GM18951 (cell line): ENCODE data around the gene TMEM80.
"Not testable (repeated sequence)": the region's sequence is repeated elsewhere in the genome, so short reads cannot be mapped to it uniquely, and the experiment has no call there.

Source experiments
- POLR2A ChIP-seq: IDR thresholded peaks from 4 replicates; pipeline ENCODE4 v1.6.1; 2011; ENCODE audit warnings: mild to moderate bottlenecking; ENCODE audit not compliant: insufficient read length, insufficient read depth; ENCODE audit errors: extremely low read depth
- in situ Hi-C: fragments of 300-500 bp; cut with MboI; formaldehyde crosslinking; loops from one replicate; pipeline ENCODE4 v1.12.0; 2022; ENCODE audit warnings: low sequenced_read_pairs, mixed read lengths, inconsistent platforms; ENCODE audit not compliant: unreplicated experiment

TMEM80 gene

GRCh38 chr11:724049-724777 lies 28.6 kb downstream of the TMEM80 start:
- no peak for TF ChIP-seq POLR2A

GRCh38 chr11:724778-725386 lies 29.3 kb downstream of the TMEM80 start:
- TF ChIP-seq POLR2A = no peak
- in situ Hi-C loops = no loop called here

More at GRCh38 chr11:724049-724777, 28.6 kb downstream of the TMEM80 start:
- in situ Hi-C loops = no loop called here

GRCh38 chr11:725624-726202 lies 30.1 kb downstream of the TMEM80 start:
- no peak for TF ChIP-seq POLR2A
- in situ Hi-C loops = no loop called here

DNA sequence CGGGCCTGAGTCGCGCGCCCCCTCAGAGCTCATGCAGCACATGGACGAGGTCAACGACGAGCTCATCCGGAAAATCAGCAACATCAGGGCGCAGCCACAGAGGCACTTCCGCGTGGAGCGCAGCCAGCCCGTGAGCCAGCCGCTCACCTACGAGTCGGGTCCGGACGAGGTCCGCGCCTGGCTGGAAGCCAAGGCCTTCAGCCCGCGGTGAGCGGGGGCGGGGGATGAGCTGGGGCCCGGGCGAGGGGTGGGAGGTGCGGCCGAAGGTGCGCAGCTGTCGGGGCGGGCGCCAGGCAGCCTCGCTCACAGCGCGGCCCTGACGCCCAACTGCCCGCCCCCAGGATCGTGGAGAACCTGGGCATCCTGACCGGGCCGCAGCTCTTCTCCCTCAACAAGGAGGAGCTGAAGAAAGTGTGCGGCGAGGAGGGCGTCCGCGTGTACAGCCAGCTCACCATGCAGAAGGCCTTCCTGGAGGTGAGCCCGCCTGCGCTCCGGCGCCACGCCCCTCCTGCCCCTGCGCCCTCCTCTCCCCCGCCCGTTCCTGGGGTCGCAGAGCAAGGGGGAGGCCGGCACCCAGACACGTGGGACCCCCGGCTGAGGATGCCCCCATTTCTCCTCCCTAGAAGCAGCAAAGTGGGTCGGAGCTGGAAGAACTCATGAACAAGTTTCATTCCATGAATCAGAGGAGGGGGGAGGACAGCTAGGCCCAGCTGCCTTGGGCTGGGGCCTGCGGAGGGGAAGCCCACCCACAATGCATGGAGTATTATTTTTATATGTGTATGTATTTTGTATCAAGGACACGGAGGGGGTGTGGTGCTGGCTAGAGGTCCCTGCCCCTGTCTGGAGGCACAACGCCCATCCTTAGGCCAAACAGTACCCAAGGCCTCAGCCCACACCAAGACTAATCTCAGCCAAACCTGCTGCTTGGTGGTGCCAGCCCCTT lies 30.9 kb downstream of the TMEM80 start:
- TF ChIP-seq POLR2A = peak; percentile 29
- in situ Hi-C loops = no loop called here

- in situ Hi-C loops = no loop called here
- TF ChIP-seq POLR2A = no peak
Observed at GRCh38 chr11:727281-727701, 31.7 kb downstream of the TMEM80 start.

DNA sequence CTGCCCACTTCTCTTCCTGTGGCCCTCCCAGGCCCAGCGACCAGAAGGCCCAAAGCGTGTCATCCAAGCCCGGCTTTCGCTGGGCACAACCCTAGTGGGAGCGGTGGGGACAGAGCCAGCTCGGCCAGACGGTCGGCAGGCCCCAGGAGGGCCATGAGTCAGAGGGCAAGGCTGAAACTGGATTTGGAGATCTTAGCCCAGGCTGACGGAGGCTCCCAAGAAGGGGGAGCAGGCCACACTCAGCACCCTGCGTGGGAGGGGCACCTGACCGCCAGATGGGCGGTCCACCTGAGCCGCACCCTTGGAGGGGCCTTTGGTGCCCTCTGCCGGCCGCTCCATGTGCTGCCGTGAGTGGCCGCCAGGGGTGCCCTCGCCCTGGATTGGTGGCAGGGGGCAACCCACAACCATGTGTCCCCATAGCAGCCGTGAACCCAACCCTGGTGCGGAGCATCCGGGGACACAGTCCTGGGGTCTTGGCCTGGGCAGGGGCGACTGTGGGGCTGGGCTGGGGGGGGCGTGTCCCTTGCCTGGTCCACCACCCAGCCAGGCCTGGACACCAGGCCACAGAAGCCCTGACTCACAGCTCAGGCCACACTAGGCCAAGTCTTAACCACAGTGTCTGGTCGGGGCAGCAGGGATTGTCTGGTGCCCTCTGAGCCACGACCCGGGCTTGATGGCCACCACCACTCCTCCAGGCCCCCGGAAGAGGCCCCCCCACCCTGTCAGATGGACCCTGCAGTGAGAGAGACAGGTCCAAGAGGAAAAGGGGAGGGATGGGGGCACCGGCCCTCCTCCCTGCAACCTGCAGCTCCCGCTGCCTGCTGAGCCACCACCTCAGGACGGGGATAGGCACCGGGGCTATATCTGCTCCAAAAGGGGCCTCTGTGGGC lies 32.5 kb downstream of the TMEM80 start:
- TF ChIP-seq POLR2A = no peak
- in situ Hi-C loops = no loop called here

DNA sequence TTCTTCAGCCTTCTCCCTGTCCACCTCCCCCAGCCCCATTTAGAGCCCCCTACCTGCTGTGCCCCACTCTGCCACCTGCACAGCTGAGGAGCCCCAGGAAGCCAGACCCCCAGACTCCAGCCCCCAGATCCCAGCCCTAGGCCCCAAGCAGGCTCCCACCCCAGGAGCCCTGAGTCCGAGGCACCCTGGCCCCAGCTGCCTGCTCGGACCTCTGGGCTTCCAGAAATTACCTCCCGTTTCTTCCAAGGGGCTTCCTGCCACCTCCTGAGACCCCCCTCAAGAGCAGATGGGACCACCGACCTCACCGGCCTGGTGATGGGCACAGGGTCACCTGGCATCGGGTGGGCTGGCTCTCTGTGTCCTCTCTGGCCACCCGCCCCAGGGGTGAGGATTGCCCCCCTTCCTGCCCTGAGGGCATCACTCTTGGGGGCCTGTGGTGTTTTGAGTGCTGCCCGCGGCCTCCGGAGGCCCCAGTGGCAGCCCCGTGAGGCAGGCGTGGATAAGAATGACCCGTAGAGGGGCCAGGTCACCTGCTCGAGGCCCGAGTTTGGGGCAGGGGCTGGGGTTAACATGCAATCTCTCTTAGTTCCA lies 33.4 kb downstream of the TMEM80 start:
- TF ChIP-seq POLR2A = no peak
- in situ Hi-C loops = no loop called here

- in situ Hi-C loops = no loop called here
- no peak for TF ChIP-seq POLR2A
Observed at GRCh38 chr11:729492-730074, 34.0 kb downstream of the TMEM80 start.

GRCh38 chr11:733072-733471 lies 37.5 kb downstream of the TMEM80 start:
- in situ Hi-C loops = no loop called here
- no peak for TF ChIP-seq POLR2A

- in situ Hi-C loops = not testable (repeated sequence)
Observed at GRCh38 chr11:734541-734940, 38.9 kb downstream of the TMEM80 start.

DNA sequence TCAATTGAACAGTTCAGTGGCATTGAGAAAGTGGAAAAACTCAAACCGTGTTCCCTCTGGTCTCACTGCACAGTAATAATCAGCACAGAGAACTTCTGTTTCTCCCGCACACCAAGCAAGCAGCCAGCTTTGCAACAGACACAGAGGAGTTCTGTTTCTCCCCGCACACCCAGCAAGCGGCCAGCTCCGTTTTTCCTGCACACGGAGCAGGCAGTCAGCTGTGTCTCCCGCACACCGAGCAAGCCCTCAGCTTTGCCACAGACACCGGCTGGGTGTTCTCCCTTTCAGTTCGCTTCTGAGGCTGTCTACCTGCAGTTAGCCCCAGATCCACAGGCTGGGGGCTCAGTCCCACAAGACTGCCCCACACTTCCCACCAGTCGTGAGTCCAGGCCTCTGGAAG lies 41.8 kb downstream of the TMEM80 start:
- in situ Hi-C loops = no loop called here
- TF ChIP-seq POLR2A = no peak

DNA sequence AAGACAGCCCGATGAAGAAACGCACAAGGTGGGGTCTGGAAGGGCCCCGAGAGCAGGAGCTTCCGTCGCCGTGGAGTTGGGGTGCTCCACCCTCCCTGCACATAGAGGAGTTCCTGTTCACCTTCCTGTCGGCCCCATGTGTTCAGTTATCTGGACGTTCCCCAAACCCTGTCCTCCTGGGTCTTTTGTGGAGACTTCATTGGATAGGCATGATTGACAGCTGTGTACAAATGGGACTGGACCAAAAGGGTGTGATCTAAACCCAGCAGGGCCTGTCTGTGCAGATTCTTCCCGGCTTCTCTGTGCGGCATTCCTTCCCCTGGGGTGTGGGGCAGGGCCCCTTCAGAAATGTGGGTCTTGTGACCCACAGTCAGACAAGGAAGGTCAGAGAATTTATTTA lies 42.3 kb downstream of the TMEM80 start:
- in situ Hi-C loops = not testable (repeated sequence)
